GM12878 (cell line): Measurements from ENCODE around the gene ARHGAP26.

Experiments
- CTCF ChIP-seq, 3 experiments: IDR thresholded peaks in 2 of 3; conservative IDR thresholded peaks in 1 of 3; 2 replicates each; pipeline ENCODE4 v1.5.1; 2011; ENCODE audit warnings: low read depth in 3 of 3, low read length in 3 of 3, mild to moderate bottlenecking in 3 of 3, control low read depth in 2 of 3, moderate library complexity in 2 of 3, inconsistent platforms in 1 of 3, mixed read lengths in 1 of 3; ENCODE audit not compliant: control insufficient read depth in 2 of 3, insufficient read depth in 1 of 3; ENCODE audit errors: extremely low read depth in 1 of 3
- SMAD5 ChIP-seq: IDR thresholded peaks from 2 replicates; pipeline ENCODE4 v1.6.1; 2016; ENCODE audit warnings: antibody characterized with exemption, low read depth
- ZBED1 ChIP-seq: IDR thresholded peaks from 2 replicates; pipeline ENCODE4 v1.6.1; 2016; ENCODE audit warnings: borderline replicate concordance

- no peak for TF ChIP-seq CTCF (IDR thresholded peaks at IDR 0.05 in 2 of 3, conservative IDR thresholded peaks at IDR 0.05 in 1 of 3; ENCODE audit: control insufficient read depth in 2 of 3, extremely low read depth in 1 of 3, insufficient read depth in 1 of 3, low read depth in 3 of 3, low read length in 3 of 3)
- no peak for TF ChIP-seq SMAD5
- TF ChIP-seq ZBED1: 0 out of 2 replicates have a peak, but pooled peaks have one; percentile 13
Observed at GRCh38 chr5:143066556-143067281, 296.5 kb downstream of the ARHGAP26 start.
